HepG2 (cell line): ENCODE measurements around the gene UFL1. TPM values are rescaled to one million over a fixed set of nuclear protein-coding genes. Genes with fewer than 3 reads are reported as not detected.

ENCODE experiments used
- ATAC-seq: fragments of 200-7000 bp; cut with Tn5 transposase; 3 replicates; pipeline ENCODE4 v1.9.1; 2020; ENCODE audit warnings: mild to moderate bottlenecking, moderate library complexity
- BruUV-seq: library from RNA; stranded (reverse); fragments of 400-500 nt; replicated peaks from 2 replicates; lab custom pipeline; 2021; lab: Mats Ljungman, UMichigan
- CTCF ChIA-PET: fragments of 300-600 bp; formaldehyde crosslinking; extraction: SDS; loops from one replicate; lab custom pipeline; 2021; ENCODE audit warnings: low total read pairs, inconsistent platforms, low intra/inter-chr PET ratio; lab: Yijun Ruan, JAX
- POLR2A ChIA-PET: fragments of 350-600 bp; sonication (Branson Sonifier 250); formaldehyde crosslinking; loops from one replicate; lab custom pipeline; 2020; ENCODE audit warnings: antibody characterized with exemption, inconsistent platforms; lab: Yijun Ruan, JAX
- DNase-seq: peaks from one replicate; pipeline ENCODE4 v3.0.0-alpha.2; 2015; ENCODE audit warnings: low spot score
- FAIRE-seq: peaks from 3 replicates; lab custom pipeline; 2011; peaks lifted over from hg19 to GRCh38; lab: Jason Lieb, UNC
- H2AFZ ChIP-seq: one replicate; pipeline ENCODE4 v1.6.1; 2011; ENCODE audit warnings: low read length, inconsistent platforms
- H3K27ac ChIP-seq: fragments of 300-600 bp; 3 replicates; pipeline ENCODE4 v1.8.0; 2011; ENCODE audit warnings: mixed run types, mild to moderate bottlenecking, mixed read lengths, low read length, inconsistent platforms; ENCODE audit not compliant: insufficient read depth; ENCODE audit errors: extremely low read length
- H3K27me3 ChIP-seq, 2 experiments: fragments of 200-600 bp in 1 of 2; 2 replicates in 1 of 2; 3 replicates in 1 of 2; pipeline versions ENCODE4 v1.6.0 to v1.8.0; 2011; ENCODE audit warnings: low read length in 2 of 2, mild to moderate bottlenecking in 2 of 2, moderate library complexity in 2 of 2, inconsistent platforms in 1 of 2; ENCODE audit not compliant: insufficient read depth in 2 of 2, control insufficient read depth in 1 of 2
- H3K36me3 ChIP-seq, 2 experiments: fragments of 200-600 bp in 1 of 2; replicated peaks in 1 of 2; 2 replicates in 1 of 2; 3 replicates in 1 of 2; pipeline versions ENCODE4 v1.5.1 to v1.8.0; 2011; ENCODE audit warnings: low read length in 2 of 2, inconsistent platforms in 1 of 2; ENCODE audit not compliant: insufficient read depth in 2 of 2, control insufficient read depth in 1 of 2
- H3K4me1 ChIP-seq: 2 replicates; pipeline ENCODE4 v1.5.1; 2012; ENCODE audit warnings: low read length, inconsistent platforms; ENCODE audit not compliant: insufficient read depth
- H3K4me2 ChIP-seq: 2 replicates; pipeline ENCODE4 v1.6.0; 2011; ENCODE audit warnings: low read depth, low read length, inconsistent platforms
- H3K4me3 ChIP-seq, 3 experiments: fragments of 200-600 bp in 1 of 3; sonication (generic), shearing (Covaris generic) in 1 of 3; replicated peaks in 1 of 3; 2 replicates each; pipeline ENCODE4 v1.5.1; 2011 to 2016; ENCODE audit warnings: low read length in 3 of 3, inconsistent platforms in 2 of 3, low read depth in 2 of 3, mild to moderate bottlenecking in 2 of 3, control low read depth in 1 of 3, mixed read lengths in 1 of 3; ENCODE audit not compliant: insufficient read depth in 1 of 3
- H3K79me2 ChIP-seq: one replicate; pipeline ENCODE4 v1.6.1; 2011; ENCODE audit warnings: low read length, inconsistent platforms; ENCODE audit not compliant: insufficient read depth
- H3K9ac ChIP-seq: 2 replicates; pipeline ENCODE4 v1.6.0; 2011; ENCODE audit warnings: mild to moderate bottlenecking, low read depth, low read length, inconsistent platforms; ENCODE audit not compliant: insufficient read depth
- H3K9me3 ChIP-seq: 2 replicates; pipeline ENCODE4 v1.5.1; 2012; ENCODE audit warnings: mild to moderate bottlenecking, low read length
- H4K20me1 ChIP-seq: 2 replicates; pipeline ENCODE4 v1.6.0; 2011; ENCODE audit warnings: inconsistent platforms, mild to moderate bottlenecking, low read length, moderate library complexity; ENCODE audit not compliant: insufficient read depth
- AHR ChIP-seq: IDR thresholded peaks from 2 replicates; pipeline ENCODE4 v1.6.1; 2018; ENCODE audit warnings: missing genetic modification reagents, missing compliant biosample characterization
- ATRX ChIP-seq: sonication (generic); formaldehyde crosslinking; IDR thresholded peaks from 2 replicates; pipeline ENCODE4 v1.4.0; 2020; ENCODE audit warnings: missing genetic modification reagents, borderline replicate concordance
- CBX2 ChIP-seq, 2 experiments: fragments of 200-600 bp in 1 of 2; sonication (generic); formaldehyde crosslinking in 1 of 2; IDR thresholded peaks; 2 replicates each; pipeline versions ENCODE4 v1.7.0 to v1.8.1; 2018 to 2022; ENCODE audit warnings: low read depth in 2 of 2, low read length in 1 of 2, mild to moderate bottlenecking in 1 of 2, missing genetic modification reagents in 1 of 2
- CENPX ChIP-seq: sonication (generic); formaldehyde crosslinking; IDR thresholded peaks from 2 replicates; pipeline ENCODE4 v1.9.0; 2021; ENCODE audit warnings: mild to moderate bottlenecking, missing genetic modification reagents, moderate library complexity
- EZH2 ChIP-seq: conservative IDR thresholded peaks from 2 replicates; pipeline ENCODE4 v1.6.1; 2012; ENCODE audit warnings: mild to moderate bottlenecking, low read depth, low read length, moderate library complexity
- HDAC1 ChIP-seq: sonication (generic); formaldehyde crosslinking; IDR thresholded peaks from 2 replicates; pipeline ENCODE4 v1.5.1; 2020; ENCODE audit warnings: mild to moderate bottlenecking, missing genetic modification reagents
- KDM2A ChIP-seq: sonication (generic); formaldehyde crosslinking; IDR thresholded peaks from 2 replicates; pipeline ENCODE4 v1.4.0; 2020; ENCODE audit warnings: low read depth, missing genetic modification reagents, borderline replicate concordance
- LCORL ChIP-seq, 2 experiments: fragments of 450-650 bp in 1 of 2; sonication (generic) in 1 of 2; formaldehyde crosslinking in 1 of 2; IDR thresholded peaks; 2 replicates each; pipeline versions ENCODE4 v1.5.0 to v1.6.1; 2017 to 2020; ENCODE audit warnings: antibody characterized with exemption in 1 of 2, missing genetic modification reagents in 1 of 2
- MED1 ChIP-seq: sonication (generic); formaldehyde crosslinking; IDR thresholded peaks from 2 replicates; pipeline ENCODE4 v1.4.0; 2020; ENCODE audit warnings: missing genetic modification reagents
- MLX ChIP-seq: IDR thresholded peaks from 2 replicates; pipeline ENCODE4 v1.6.1; 2016
- SOX5 ChIP-seq: IDR thresholded peaks from 2 replicates; pipeline ENCODE4 v1.6.1; 2016; ENCODE audit warnings: borderline replicate concordance
- THYN1 ChIP-seq: sonication (generic); formaldehyde crosslinking; IDR thresholded peaks from 2 replicates; pipeline ENCODE4 v1.8.1; 2023; ENCODE audit warnings: low read depth, mild to moderate bottlenecking, moderate library complexity, missing genetic modification reagents, borderline replicate concordance
- ZNF251 ChIP-seq: sonication (generic); formaldehyde crosslinking; IDR thresholded peaks from 2 replicates; pipeline ENCODE4 v1.9.0; 2021; ENCODE audit warnings: mild to moderate bottlenecking, missing genetic modification reagents
- ZNF275 ChIP-seq: sonication (generic); formaldehyde crosslinking; IDR thresholded peaks from 2 replicates; pipeline ENCODE4 v1.8.0; 2022; ENCODE audit warnings: missing genetic modification reagents, mild to moderate bottlenecking, inconsistent platforms, borderline replicate concordance
- ZNF501 ChIP-seq: sonication (generic); formaldehyde crosslinking; IDR thresholded peaks from 2 replicates; pipeline ENCODE4 v1.5.1; 2020; ENCODE audit warnings: mild to moderate bottlenecking, moderate library complexity, missing genetic modification reagents
- ZNF605 ChIP-seq: sonication (generic); formaldehyde crosslinking; IDR thresholded peaks from 2 replicates; pipeline ENCODE4 v1.8.0; 2022; ENCODE audit warnings: mild to moderate bottlenecking, missing genetic modification reagents
- WGBS: methylation state at CpG from one replicate; pipeline ENCODE4 v1.1.6; 2017; ENCODE audit warnings: low lambda C conversion rate; 5-methylcytosine and 5-hydroxymethylcytosine counted together
- in situ Hi-C: cut with HindIII; loops from 2 replicates; pipeline ENCODE4 v1.10.0; 2017; ENCODE audit warnings: low pct_unique_long_range_greater_than_20kb; ENCODE audit not compliant: extremely low pct_ligation_motif_present
- intact Hi-C: fragments of 100-400 bp; cut with micrococcal nuclease; formaldehyde crosslinking; loops from one replicate; pipeline ENCODE4 v1.10.0; 2022; ENCODE audit not compliant: unreplicated experiment
- polyA plus RNA-seq, 8 experiments: library from polyadenylated mRNA; depleted of rRNA in 3 of 8; stranded (reverse) in 7 of 8; unstranded in 1 of 8; fragments of >200 nt; fragmentation: Illumina TruSeq in 4 of 8; extraction: Trizol in 4 of 8; gene quantifications; 2 replicates each; pipeline versions ENCODE4 v1.2.1 to v1.2.3, GENCODE V29; 2011 to 2016; ENCODE audit warnings: low read depth in 4 of 8, missing spikeins in 1 of 8, mixed read lengths in 1 of 8; ENCODE audit not compliant: insufficient read depth in 1 of 8
- total RNA-seq, 5 experiments: library from RNA; depleted of rRNA; stranded (reverse); fragments of >200 nt; fragmentation: Illumina TruSeq; extraction: Trizol; gene quantifications; 2 replicates each; pipeline ENCODE4 v1.2.3, GENCODE V29; 2016; ENCODE audit warnings: low read depth in 1 of 5

The UFL1 gene
- total and polyA plus RNA-seq, 2 of the 13 experiments (the other 11 are each of a cell fraction or from before 2014, with no cell fraction given): 8.8 to 24.7 TPM

- POLR2A ChIA-PET: no interaction called here
- no peak overlapping the region for H3K4me3 ChIP-seq
- no peaks in the 10 kb centered on the region for H3K79me2 ChIP-seq
- BruUV-seq: no TSS peak
- no peaks in the 10 kb centered on the region for H3K36me3 ChIP-seq
- intact Hi-C loops: no loop called here
- FAIRE-seq (no peak), DNase-seq (no peak), ATAC-seq (no peak)
- CTCF ChIA-PET: no interaction called here
- H3K9ac ChIP-seq: no peak overlapping the region
- no peak overlapping the region for H3K4me2 ChIP-seq
- peaks cover 32% of the 10 kb centered on the region for H3K9me3 ChIP-seq
- no peak overlapping the region for H3K27ac ChIP-seq
- no peak overlapping the region for H2AFZ ChIP-seq
- H3K4me1 ChIP-seq: no peaks in the 10 kb centered on the region
- H4K20me1 ChIP-seq: no peaks in the 10 kb centered on the region
- in situ Hi-C loops: no loop called here
- H3K27me3 ChIP-seq: no peaks in the 10 kb centered on the region
- TF ChIP-seq EZH2: no peak
- TF ChIP-seq ZNF251 (CRISPR knock-in tag): no peak
- 48% methylated on average over 1 of the region's 1 CpG for WGBS
Observed at GRCh38 chr6:96502915-96503314, 18.7 kb upstream of the UFL1 start.

GRCh38 chr6:96505363-96505762 is 16.2 kb upstream of the UFL1 start:
- CTCF ChIA-PET: no interaction called here
- H3K36me3 ChIP-seq: no peaks in the 10 kb centered on the region
- H3K27me3 ChIP-seq: no peaks in the 10 kb centered on the region
- WGBS: 94% methylated on average over 2 of the region's 2 CpGs
- intact Hi-C loops: no loop called here
- peaks cover 14% of the 10 kb centered on the region for H3K9me3 ChIP-seq
- no peaks in the 10 kb centered on the region for H3K79me2 ChIP-seq
- no peaks in the 10 kb centered on the region for H3K4me1 ChIP-seq
- BruUV-seq: no TSS peak
- no peak overlapping the region for H3K9ac ChIP-seq
- no peak overlapping the region for H2AFZ ChIP-seq
- H3K4me3 ChIP-seq: no peak overlapping the region
- ATAC-seq (no peak), FAIRE-seq (no peak), DNase-seq (no peak)
- H3K4me2 ChIP-seq: no peak overlapping the region
- H4K20me1 ChIP-seq: no peaks in the 10 kb centered on the region
- in situ Hi-C loops: no loop called here
- H3K27ac ChIP-seq: no peak overlapping the region
- POLR2A ChIA-PET: no interaction called here
- TF ChIP-seq SOX5 (CRISPR knock-in tag) (no peak), HDAC1 (CRISPR knock-in tag) (no peak), CENPX (CRISPR knock-in tag) (no peak), LCORL (IDR thresholded peaks at IDR 0.05) (no peak), LCORL (CRISPR knock-in tag; IDR thresholded peaks at IDR 0.05) (no peak), MLX (CRISPR knock-in tag) (no peak), KDM2A (CRISPR knock-in tag) (no peak), ZNF275 (no peak), ZNF605 (CRISPR knock-in tag) (no peak), ATRX (CRISPR knock-in tag) (no peak), CBX2 (IDR thresholded peaks at IDR 0.05; ENCODE audit: low read depth, low read length) (no peak), CBX2 (CRISPR knock-in tag; IDR thresholded peaks at IDR 0.05; ENCODE audit: low read depth) (no peak), ZNF501 (no peak), THYN1 (CRISPR knock-in tag) (no peak), MED1 (CRISPR knock-in tag) (no peak), AHR (CRISPR knock-in tag) (no peak)
